HepG2 (cell line): ENCODE measurements around the gene MPI. TPM values are rescaled to one million over a fixed set of nuclear protein-coding genes. Genes with fewer than 3 reads are reported as not detected.
A peak's percentile ranks its signal among the peaks of the same experiment; 100 is the strongest.

Experiments
- ATAC-seq: fragments of 200-7000 bp; cut with Tn5 transposase; 3 replicates; pipeline ENCODE4 v1.9.1; 2020; ENCODE audit warnings: mild to moderate bottlenecking, moderate library complexity
- BruUV-seq: library from RNA; stranded (reverse); fragments of 400-500 nt; replicated peaks from 2 replicates; lab custom pipeline; 2021; lab: Mats Ljungman, UMichigan
- CTCF ChIA-PET: fragments of 300-600 bp; formaldehyde crosslinking; extraction: SDS; loops from one replicate; lab custom pipeline; 2021; ENCODE audit warnings: low total read pairs, inconsistent platforms, low intra/inter-chr PET ratio; lab: Yijun Ruan, JAX
- POLR2A ChIA-PET: fragments of 350-600 bp; sonication (Branson Sonifier 250); formaldehyde crosslinking; loops from one replicate; lab custom pipeline; 2020; ENCODE audit warnings: antibody characterized with exemption, inconsistent platforms; lab: Yijun Ruan, JAX
- DNase-seq: peaks from one replicate; pipeline ENCODE4 v3.0.0-alpha.2; 2015; ENCODE audit warnings: low spot score
- FAIRE-seq: peaks from 3 replicates; lab custom pipeline; 2011; peaks lifted over from hg19 to GRCh38; lab: Jason Lieb, UNC
- H2AFZ ChIP-seq: one replicate; pipeline ENCODE4 v1.6.1; 2011; ENCODE audit warnings: low read length, inconsistent platforms
- H3K27ac ChIP-seq: fragments of 300-600 bp; 3 replicates; pipeline ENCODE4 v1.8.0; 2011; ENCODE audit warnings: mixed run types, mild to moderate bottlenecking, mixed read lengths, low read length, inconsistent platforms; ENCODE audit not compliant: insufficient read depth; ENCODE audit errors: extremely low read length
- H3K27me3 ChIP-seq, 2 experiments: fragments of 200-600 bp in 1 of 2; 2 replicates in 1 of 2; 3 replicates in 1 of 2; pipeline versions ENCODE4 v1.6.0 to v1.8.0; 2011; ENCODE audit warnings: low read length in 2 of 2, mild to moderate bottlenecking in 2 of 2, moderate library complexity in 2 of 2, inconsistent platforms in 1 of 2; ENCODE audit not compliant: insufficient read depth in 2 of 2, control insufficient read depth in 1 of 2
- H3K36me3 ChIP-seq, 2 experiments: fragments of 200-600 bp in 1 of 2; replicated peaks in 1 of 2; 2 replicates in 1 of 2; 3 replicates in 1 of 2; pipeline versions ENCODE4 v1.5.1 to v1.8.0; 2011; ENCODE audit warnings: low read length in 2 of 2, inconsistent platforms in 1 of 2; ENCODE audit not compliant: insufficient read depth in 2 of 2, control insufficient read depth in 1 of 2
- H3K4me1 ChIP-seq: 2 replicates; pipeline ENCODE4 v1.5.1; 2012; ENCODE audit warnings: low read length, inconsistent platforms; ENCODE audit not compliant: insufficient read depth
- H3K4me2 ChIP-seq: 2 replicates; pipeline ENCODE4 v1.6.0; 2011; ENCODE audit warnings: low read depth, low read length, inconsistent platforms
- H3K4me3 ChIP-seq, 3 experiments: fragments of 200-600 bp in 1 of 3; sonication (generic), shearing (Covaris generic) in 1 of 3; replicated peaks in 1 of 3; 2 replicates each; pipeline ENCODE4 v1.5.1; 2011 to 2016; ENCODE audit warnings: low read length in 3 of 3, inconsistent platforms in 2 of 3, low read depth in 2 of 3, mild to moderate bottlenecking in 2 of 3, control low read depth in 1 of 3, mixed read lengths in 1 of 3; ENCODE audit not compliant: insufficient read depth in 1 of 3
- H3K79me2 ChIP-seq: one replicate; pipeline ENCODE4 v1.6.1; 2011; ENCODE audit warnings: low read length, inconsistent platforms; ENCODE audit not compliant: insufficient read depth
- H3K9ac ChIP-seq: 2 replicates; pipeline ENCODE4 v1.6.0; 2011; ENCODE audit warnings: mild to moderate bottlenecking, low read depth, low read length, inconsistent platforms; ENCODE audit not compliant: insufficient read depth
- H3K9me3 ChIP-seq: 2 replicates; pipeline ENCODE4 v1.5.1; 2012; ENCODE audit warnings: mild to moderate bottlenecking, low read length
- H4K20me1 ChIP-seq: 2 replicates; pipeline ENCODE4 v1.6.0; 2011; ENCODE audit warnings: inconsistent platforms, mild to moderate bottlenecking, low read length, moderate library complexity; ENCODE audit not compliant: insufficient read depth
- ISX ChIP-seq: sonication (generic); formaldehyde crosslinking; conservative IDR thresholded peaks from 2 replicates; pipeline ENCODE4 v1.5.0; 2020; ENCODE audit warnings: missing genetic modification reagents
- MTA1 ChIP-seq: sonication (generic); formaldehyde crosslinking; IDR thresholded peaks from 2 replicates; pipeline ENCODE4 v1.4.0; 2020; ENCODE audit warnings: missing genetic modification reagents, mild to moderate bottlenecking, borderline replicate concordance
- SP4 ChIP-seq: sonication (generic); formaldehyde crosslinking; IDR thresholded peaks from 2 replicates; pipeline ENCODE4 v1.8.1; 2023; ENCODE audit warnings: mild to moderate bottlenecking, missing genetic modification reagents
- THYN1 ChIP-seq: sonication (generic); formaldehyde crosslinking; IDR thresholded peaks from 2 replicates; pipeline ENCODE4 v1.8.1; 2023; ENCODE audit warnings: low read depth, mild to moderate bottlenecking, moderate library complexity, missing genetic modification reagents, borderline replicate concordance
- ZIK1 ChIP-seq: sonication (generic); formaldehyde crosslinking; IDR thresholded peaks from 2 replicates; pipeline ENCODE4 v1.5.0; 2020; ENCODE audit warnings: mild to moderate bottlenecking, low read depth, missing genetic modification reagents, borderline replicate concordance
- ZNF569 ChIP-seq: sonication (generic); formaldehyde crosslinking; IDR thresholded peaks from 2 replicates; pipeline ENCODE4 v1.5.0; 2020; ENCODE audit warnings: mild to moderate bottlenecking, missing genetic modification reagents, moderate library complexity, borderline replicate concordance
- ZNF747 ChIP-seq: sonication (generic); formaldehyde crosslinking; IDR thresholded peaks from 2 replicates; pipeline ENCODE4 v1.8.1; 2023; ENCODE audit warnings: missing genetic modification reagents, mild to moderate bottlenecking, borderline replicate concordance
- WGBS: methylation state at CpG from one replicate; pipeline ENCODE4 v1.1.6; 2017; ENCODE audit warnings: low lambda C conversion rate; 5-methylcytosine and 5-hydroxymethylcytosine counted together
- in situ Hi-C: cut with HindIII; loops from 2 replicates; pipeline ENCODE4 v1.10.0; 2017; ENCODE audit warnings: low pct_unique_long_range_greater_than_20kb; ENCODE audit not compliant: extremely low pct_ligation_motif_present
- intact Hi-C: fragments of 100-400 bp; cut with micrococcal nuclease; formaldehyde crosslinking; loops from one replicate; pipeline ENCODE4 v1.10.0; 2022; ENCODE audit not compliant: unreplicated experiment
- polyA plus RNA-seq, 8 experiments: library from polyadenylated mRNA; depleted of rRNA in 3 of 8; stranded (reverse) in 7 of 8; unstranded in 1 of 8; fragments of >200 nt; fragmentation: Illumina TruSeq in 4 of 8; extraction: Trizol in 4 of 8; gene quantifications; 2 replicates each; pipeline versions ENCODE4 v1.2.1 to v1.2.3, GENCODE V29; 2011 to 2016; ENCODE audit warnings: low read depth in 4 of 8, missing spikeins in 1 of 8, mixed read lengths in 1 of 8; ENCODE audit not compliant: insufficient read depth in 1 of 8
- total RNA-seq, 5 experiments: library from RNA; depleted of rRNA; stranded (reverse); fragments of >200 nt; fragmentation: Illumina TruSeq; extraction: Trizol; gene quantifications; 2 replicates each; pipeline ENCODE4 v1.2.3, GENCODE V29; 2016; ENCODE audit warnings: low read depth in 1 of 5
- TF ChIP-seq, protein P1 (sequence below): sonication (generic); formaldehyde crosslinking; IDR thresholded peaks from 2 replicates; pipeline ENCODE4 v1.8.1; 2023; ENCODE audit warnings: mild to moderate bottlenecking, inconsistent platforms, moderate library complexity, missing genetic modification reagents, borderline replicate concordance
- TF ChIP-seq, protein P2 (sequence below): sonication (generic); formaldehyde crosslinking; IDR thresholded peaks from 2 replicates; pipeline ENCODE4 v1.8.1; 2023; ENCODE audit warnings: mild to moderate bottlenecking, missing genetic modification reagents, borderline replicate concordance

MPI gene
- total and polyA plus RNA-seq, 2 of the 13 experiments (the other 11 are each of a cell fraction or from before 2014, with no cell fraction given), result 36.9 to 63.5 TPM

DNA sequence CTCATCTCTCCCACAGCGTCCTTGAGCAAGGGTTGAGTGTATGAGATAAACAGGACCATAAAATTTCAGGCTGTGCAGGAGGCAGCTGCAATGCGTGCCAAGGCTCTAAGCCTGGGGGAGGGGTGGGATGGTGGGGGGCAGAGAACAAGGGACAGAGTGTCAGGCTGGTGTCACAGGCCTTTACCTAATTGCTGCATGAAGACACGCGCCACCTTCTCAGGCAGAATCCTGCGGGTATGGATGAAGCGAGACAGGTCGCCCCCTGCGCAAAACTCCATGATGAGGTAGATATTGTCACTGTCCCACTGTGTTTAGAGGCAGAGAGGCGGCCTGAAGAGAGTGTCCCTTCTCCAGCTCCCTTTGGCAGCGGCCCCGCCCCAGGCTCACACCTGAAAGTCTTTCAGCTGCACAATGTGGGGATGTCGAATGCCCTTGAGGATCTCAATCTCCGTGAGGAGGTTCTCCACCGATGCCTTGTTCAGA lies 47.9 kb upstream of the MPI start:
- CTCF ChIA-PET, result interaction anchor here (1.0 to 1.8 kb wide), 2 partner anchors 71 to 73 kb away, joined by 3 to 6 read pairs; no protein-coding TSS in a partner anchor
- H4K20me1 ChIP-seq, result no peaks in the 10 kb centered on the region
- intact Hi-C loops, result loop anchor here (2.0 kb wide), 1 partner anchor 15 kb away; no protein-coding TSS in a partner anchor
- TSS peak; percentile 27 for BruUV-seq
- peak overlapping the region; percentile 89 for H3K4me2 ChIP-seq
- 94% methylated on average over 14 of the region's 14 CpGs for WGBS
- no peak for DNase-seq
- no peak overlapping the region for H2AFZ ChIP-seq
- in situ Hi-C loops, result no loop called here
- TF ChIP-seq MTA1 (CRISPR knock-in tag) (no peak), ISX (no peak), THYN1 (CRISPR knock-in tag) (no peak), ZIK1 (CRISPR knock-in tag) (no peak)
- no peaks in the 10 kb centered on the region for H3K27me3 ChIP-seq
- POLR2A ChIA-PET, result interaction anchor here (0.6 to 1.0 kb wide), 5 partner anchors 16 to 60 kb away, joined by 3 to 7 read pairs (median 4); no protein-coding TSS in a partner anchor
- peaks cover 22% of the 10 kb centered on the region for H3K4me1 ChIP-seq
- H3K27ac ChIP-seq, result no peak overlapping the region
- H3K9ac ChIP-seq, result peak overlapping the region; percentile 71; the same call in 1 of the 2 replicates
- no peaks in the 10 kb centered on the region for H3K9me3 ChIP-seq
- FAIRE-seq, result no peak
- peaks cover 6 to 17% of the 10 kb centered on the region in 2 experiments; a peak in 4 of 5 replicates for H3K36me3 ChIP-seq
- H3K79me2 ChIP-seq, result no peaks in the 10 kb centered on the region
- H3K4me3 ChIP-seq, result peak overlapping the region in 2 of 3 experiments; percentile 80 to 84; a peak in 5 of 6 replicates
- ATAC-seq, result no peak

DNA sequence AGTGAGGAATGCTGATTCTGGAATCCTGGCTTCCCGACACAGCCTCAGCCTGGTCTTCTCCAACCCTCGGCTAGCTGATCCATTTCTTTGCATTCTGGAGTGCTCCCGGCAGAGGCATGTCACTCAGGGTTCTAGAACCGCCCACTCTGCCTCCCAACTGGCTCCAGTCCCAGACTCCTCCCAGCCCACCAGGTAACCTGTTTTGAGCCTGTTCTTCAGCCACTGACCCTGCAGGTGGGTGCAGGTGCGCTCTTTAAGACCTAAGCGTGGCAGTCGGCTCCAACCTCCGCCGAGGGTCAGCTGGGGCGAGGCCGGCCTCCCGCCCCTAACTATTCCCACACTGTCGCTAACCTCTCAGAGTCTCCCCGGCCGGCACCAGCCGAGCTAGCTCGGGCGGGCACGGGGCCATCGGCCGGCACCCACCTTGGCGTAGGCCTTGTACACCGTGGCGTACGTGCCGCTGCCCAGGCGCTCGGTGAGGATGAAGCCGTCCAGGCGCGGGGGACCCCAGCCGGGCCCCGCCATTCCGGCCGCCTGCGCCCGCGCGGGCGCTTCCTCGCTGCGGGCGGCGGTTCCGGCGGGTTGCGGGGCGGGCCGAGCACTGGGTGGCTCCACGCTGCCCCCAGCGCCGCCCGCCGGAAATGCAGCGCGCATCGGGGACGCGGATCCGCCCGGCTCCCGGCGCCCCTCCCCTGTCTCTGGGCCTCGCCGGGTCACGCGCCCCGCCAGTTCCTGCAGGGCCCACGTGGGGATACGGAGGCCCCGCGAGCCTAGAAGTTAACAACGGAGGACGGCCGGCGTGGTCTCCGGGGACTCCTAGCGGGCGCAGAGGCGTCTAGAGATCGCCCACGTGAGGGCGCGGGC lies 47.0 kb upstream of the MPI start, which contains the start of gene ULK3:
Gene ULK3 (minus strand): TSS at position 576 of the 864 bp plus-strand sequence. CDS start 51 bp downstream, at position 525.
- FAIRE-seq, result peak; percentile 83
- peak; percentile 70 for DNase-seq
- POLR2A ChIA-PET, result interaction anchor here (0.6 to 1.0 kb wide), 6 partner anchors 15 to 59 kb away, joined by 3 to 7 read pairs (median 4); partner anchors contain the start of gene SCAMP2
- WGBS, result 6% methylated on average over 26 of the region's 84 CpGs
- H4K20me1 ChIP-seq, result no peaks in the 10 kb centered on the region
- H3K4me3 ChIP-seq, result peak within 1 kb of the TSS; percentile 70 to 84 (median 80)
- peak within 1 kb of the TSS; percentile 57 for H3K27ac ChIP-seq
- H3K27me3 ChIP-seq, result no peaks in the 10 kb centered on the region
- in situ Hi-C loops, result no loop called here
- peaks cover 6 to 19% of the 10 kb centered on the region in 2 experiments; a peak in 4 of 5 replicates for H3K36me3 ChIP-seq
- intact Hi-C loops, result loop anchor here (2.0 kb wide), 1 partner anchor 14 kb away; no protein-coding TSS in a partner anchor
- peak within 1 kb of the TSS; percentile 89 for H2AFZ ChIP-seq
- H3K4me1 ChIP-seq, result peaks cover 22% of the 10 kb centered on the region
- no peaks in the 10 kb centered on the region for H3K9me3 ChIP-seq
- BruUV-seq, result no TSS peak
- CTCF ChIA-PET, result interaction anchor here (0.6 to 1.8 kb wide), 3 partner anchors 59 to 74 kb away, joined by 3 to 6 read pairs (median 3); no protein-coding TSS in a partner anchor
- H3K79me2 ChIP-seq, result no peaks in the 10 kb centered on the region
- H3K9ac ChIP-seq, result peak within 1 kb of the TSS; percentile 71
- ATAC-seq, result peak; percentile 81
- peak within 1 kb of the TSS; percentile 89 for H3K4me2 ChIP-seq
- 0 out of 2 replicates have a peak, but pooled peaks have one; percentile 39 for TF ChIP-seq ZNF747
- TF ChIP-seq SP4 (CRISPR knock-in tag), result peak; percentile 68; the same call in 1 of the 2 replicates
- TF ChIP-seq, protein P1, sequence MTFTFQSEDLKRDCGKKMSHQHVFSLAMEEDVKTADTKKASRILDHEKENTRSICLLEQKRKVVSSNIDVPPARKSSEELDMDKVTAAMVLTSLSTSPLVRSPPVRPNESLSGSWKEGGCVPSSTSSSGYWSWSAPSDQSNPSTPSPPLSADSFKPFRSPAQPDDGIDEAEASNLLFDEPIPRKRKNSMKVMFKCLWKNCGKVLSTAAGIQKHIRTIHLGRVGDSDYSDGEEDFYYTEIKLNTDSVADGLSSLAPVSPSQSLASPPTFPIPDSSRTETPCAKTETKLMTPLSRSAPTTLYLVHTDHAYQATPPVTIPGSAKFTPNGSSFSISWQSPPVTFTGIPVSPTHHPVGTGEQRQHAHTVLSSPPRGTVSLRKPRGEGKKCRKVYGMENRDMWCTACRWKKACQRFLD (CRISPR knock-in tag), result peak; percentile 60; the same call in 1 of the 2 replicates
- no peak for TF ChIP-seq ZNF569 (CRISPR knock-in tag)
- TF ChIP-seq, protein P2, sequence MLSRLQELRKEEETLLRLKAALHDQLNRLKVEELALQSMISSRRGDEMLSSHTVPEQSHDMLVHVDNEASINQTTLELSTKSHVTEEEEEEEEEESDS (CRISPR knock-in tag), result no peak
